AG04450 (cell line): Measurements from ENCODE around the gene VAT1L. TPM values are rescaled to one million over a fixed set of nuclear protein-coding genes. Genes with fewer than 3 reads are reported as not detected.

Experiments used
- CTCF ChIA-PET: fragments of 300-600, 350-600 bp; formaldehyde crosslinking; extraction: SDS; loops from one replicate; lab custom pipeline; 2022; ENCODE audit warnings: antibody characterized with exemption, inconsistent platforms; lab: Charles Lee
- POLR2A ChIA-PET: fragments of 350-600 bp; formaldehyde crosslinking; extraction: SDS; loops from one replicate; lab custom pipeline; 2021; ENCODE audit warnings: antibody characterized with exemption, inconsistent platforms; lab: Yijun Ruan, JAX
- DNase-seq: peaks from one replicate; pipeline ENCODE4 v3.0.0-alpha.2; 2011; ENCODE audit warnings: low read depth, low spot score
- H3K27ac ChIP-seq: one replicate; pipeline ENCODE4 v1.5.1; 2012; ENCODE audit warnings: low read depth, low read length, control low read depth
- H3K27me3 ChIP-seq: one replicate; pipeline ENCODE4 v1.6.0; 2012; ENCODE audit warnings: low read length; ENCODE audit not compliant: control insufficient read depth, insufficient read depth
- H3K4me3 ChIP-seq: 2 replicates; pipeline ENCODE4 v1.5.1; 2011; ENCODE audit warnings: mild to moderate bottlenecking, low read depth, low read length, control low read depth
- H3K9me3 ChIP-seq: 2 replicates; pipeline ENCODE4 v1.5.1; 2012; ENCODE audit warnings: low read length; ENCODE audit not compliant: control insufficient read depth, insufficient read depth
- polyA plus RNA-seq: library from polyadenylated mRNA; depleted of rRNA; stranded (reverse); fragments of >200 nt; gene quantifications from 2 replicates; pipeline ENCODE4 v1.2.3, GENCODE V29; 2011
- TF ChIP-seq, protein P1 (sequence below): IDR thresholded peaks from 2 replicates; pipeline ENCODE4 v1.5.1; 2011; ENCODE audit warnings: low read depth, low read length, control low read depth, inconsistent platforms

VAT1L gene
- polyA plus RNA-seq, 1 experiment: 128 TPM

- TF ChIP-seq, protein P1, sequence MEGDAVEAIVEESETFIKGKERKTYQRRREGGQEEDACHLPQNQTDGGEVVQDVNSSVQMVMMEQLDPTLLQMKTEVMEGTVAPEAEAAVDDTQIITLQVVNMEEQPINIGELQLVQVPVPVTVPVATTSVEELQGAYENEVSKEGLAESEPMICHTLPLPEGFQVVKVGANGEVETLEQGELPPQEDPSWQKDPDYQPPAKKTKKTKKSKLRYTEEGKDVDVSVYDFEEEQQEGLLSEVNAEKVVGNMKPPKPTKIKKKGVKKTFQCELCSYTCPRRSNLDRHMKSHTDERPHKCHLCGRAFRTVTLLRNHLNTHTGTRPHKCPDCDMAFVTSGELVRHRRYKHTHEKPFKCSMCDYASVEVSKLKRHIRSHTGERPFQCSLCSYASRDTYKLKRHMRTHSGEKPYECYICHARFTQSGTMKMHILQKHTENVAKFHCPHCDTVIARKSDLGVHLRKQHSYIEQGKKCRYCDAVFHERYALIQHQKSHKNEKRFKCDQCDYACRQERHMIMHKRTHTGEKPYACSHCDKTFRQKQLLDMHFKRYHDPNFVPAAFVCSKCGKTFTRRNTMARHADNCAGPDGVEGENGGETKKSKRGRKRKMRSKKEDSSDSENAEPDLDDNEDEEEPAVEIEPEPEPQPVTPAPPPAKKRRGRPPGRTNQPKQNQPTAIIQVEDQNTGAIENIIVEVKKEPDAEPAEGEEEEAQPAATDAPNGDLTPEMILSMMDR: no peak
- DNase-seq: no peak
- ChIA-PET CTCF (no interaction called here), POLR2A (no interaction called here)
- H3K27ac ChIP-seq: no peak overlapping the region
- H3K27me3 ChIP-seq: no peaks in the 10 kb centered on the region
- H3K4me3 ChIP-seq: no peak overlapping the region
- no peaks in the 10 kb centered on the region for H3K9me3 ChIP-seq
These were observed 24.4 kb upstream of the VAT1L start for GRCh38 chr16:77763994-77764393.

GRCh38 chr16:77767211-77767610 is 21.2 kb upstream of the VAT1L start:
- ChIA-PET POLR2A (no interaction called here), CTCF (no interaction called here)
- Histone ChIP-seq H3K27me3 (no peaks in the 10 kb centered on the region), H3K9me3 (no peaks in the 10 kb centered on the region), H3K4me3 (no peak overlapping the region), H3K27ac (no peak overlapping the region)
- TF ChIP-seq, protein P1: no peak
- no peak for DNase-seq

DNA sequence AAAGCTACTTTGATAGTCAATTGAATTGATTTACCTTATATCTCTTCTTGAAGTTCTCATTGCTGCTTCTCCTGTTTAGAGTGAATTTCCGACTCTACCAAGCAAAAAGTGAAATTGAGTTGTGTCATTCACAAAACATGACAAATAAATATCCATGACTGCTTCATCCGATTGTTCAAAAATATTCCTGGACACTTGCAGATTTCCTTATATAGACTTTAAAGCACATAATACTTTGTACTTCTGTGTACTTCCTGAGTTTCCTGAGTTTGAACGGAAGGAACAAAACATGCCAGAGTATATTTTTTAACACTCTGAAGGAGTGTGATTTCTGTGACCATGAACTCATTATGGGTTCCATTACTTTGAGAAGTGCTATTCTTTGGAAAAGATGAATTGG is 20.5 kb upstream of the VAT1L start:
- no peak overlapping the region for H3K4me3 ChIP-seq
- TF ChIP-seq, protein P1: no peak
- POLR2A ChIA-PET: no interaction called here
- H3K9me3 ChIP-seq: no peaks in the 10 kb centered on the region
- DNase-seq: no peak
- CTCF ChIA-PET: no interaction called here
- H3K27ac ChIP-seq: no peak overlapping the region
- H3K27me3 ChIP-seq: no peaks in the 10 kb centered on the region

GRCh38 chr16:77775911-77776909 is 12.2 kb upstream of the VAT1L start:
- TF ChIP-seq, protein P1: no peak
- Histone ChIP-seq H3K27ac (no peak overlapping the region), H3K9me3 (no peaks in the 10 kb centered on the region), H3K4me3 (no peak overlapping the region), H3K27me3 (no peaks in the 10 kb centered on the region)
- POLR2A ChIA-PET: no interaction called here
- CTCF ChIA-PET: interaction anchor here (1.2 kb wide), 1 partner anchor 8 kb away, joined by 3 read pairs; no protein-coding TSS in a partner anchor
- DNase-seq: no peak

GRCh38 chr16:77777745-77778144 is 10.6 kb upstream of the VAT1L start:
- no peaks in the 10 kb centered on the region for H3K9me3 ChIP-seq
- no peak for DNase-seq
- H3K27me3 ChIP-seq: no peaks in the 10 kb centered on the region
- ChIA-PET POLR2A (no interaction called here), CTCF (interaction anchor here (0.6 kb wide), 1 partner anchor 142 kb away, joined by 3 read pairs; no protein-coding TSS in a partner anchor)
- TF ChIP-seq, protein P1: no peak
- H3K27ac ChIP-seq: no peak overlapping the region
- H3K4me3 ChIP-seq: no peak overlapping the region
